DOHH2 (cell line): ENCODE measurements around the gene FANCB.

Source experiments
- H3F3A ChIP-seq: fragments of 200-600 bp; sonication (generic), shearing (Covaris generic); 2 replicates; pipeline ENCODE4 v1.6.0; 2016; ENCODE audit warnings: antibody characterized with exemption, mild to moderate bottlenecking; ENCODE audit not compliant: control insufficient read depth, insufficient read depth
- H3K27ac ChIP-seq: fragments of 200-600 bp; sonication (generic); 2 replicates; pipeline ENCODE4 v1.5.1; 2014; ENCODE audit warnings: low read depth, mild to moderate bottlenecking, low read length, moderate library complexity
- H3K27me3 ChIP-seq: fragments of 200-600 bp; sonication (generic); 2 replicates; pipeline ENCODE4 v1.6.1; 2014; ENCODE audit warnings: mild to moderate bottlenecking, low read length, mixed read lengths; ENCODE audit not compliant: control insufficient read depth
- H3K36me3 ChIP-seq: fragments of 200-600 bp; sonication (generic); 2 replicates; pipeline ENCODE4 v1.6.1; 2014; ENCODE audit warnings: mild to moderate bottlenecking, low read length, moderate library complexity, mixed read lengths; ENCODE audit not compliant: control insufficient read depth
- H3K4me1 ChIP-seq: fragments of 200-600 bp; sonication (generic); 2 replicates; pipeline ENCODE4 v1.6.1; 2014; ENCODE audit warnings: mild to moderate bottlenecking, low read length, mixed read lengths; ENCODE audit not compliant: control insufficient read depth
- H3K4me2 ChIP-seq: fragments of 200-600 bp; sonication (generic); 2 replicates; pipeline ENCODE4 v1.6.0; 2014; ENCODE audit warnings: mild to moderate bottlenecking, low read length, moderate library complexity
- H3K4me3 ChIP-seq: fragments of 200-600 bp; sonication (generic); 2 replicates; pipeline ENCODE4 v1.5.1; 2014; ENCODE audit warnings: mild to moderate bottlenecking, low read length, mixed read lengths
- H3K79me2 ChIP-seq: fragments of 200-600 bp; sonication (generic); 2 replicates; pipeline ENCODE4 v1.6.1; 2014; ENCODE audit warnings: mild to moderate bottlenecking, low read length, mixed read lengths; ENCODE audit not compliant: control insufficient read depth
- H3K9me2 ChIP-seq: fragments of 200-600 bp; sonication (generic); replicated peaks from 2 replicates; pipeline ENCODE4 v1.6.1; 2014; ENCODE audit warnings: mild to moderate bottlenecking, low read length, mixed read lengths; ENCODE audit not compliant: control insufficient read depth
- H3K9me3 ChIP-seq: fragments of 200-600 bp; sonication (generic); 2 replicates; pipeline ENCODE4 v1.6.1; 2014; ENCODE audit warnings: antibody characterized with exemption, low read length, mixed read lengths; ENCODE audit not compliant: control insufficient read depth, insufficient read depth
- H4K20me1 ChIP-seq: fragments of 200-600 bp; sonication (generic); 2 replicates; pipeline ENCODE4 v1.6.0; 2014; ENCODE audit warnings: low read depth, mild to moderate bottlenecking, antibody characterized with exemption, low read length, moderate library complexity; ENCODE audit not compliant: control insufficient read depth, insufficient read depth
- CTCF ChIP-seq: fragments of 200-600 bp; sonication (generic); IDR thresholded peaks from one replicate; pipeline ENCODE4 v1.5.1; 2014; ENCODE audit warnings: antibody characterized with exemption, mild to moderate bottlenecking, low read depth, low read length; ENCODE audit not compliant: poor library complexity, severe bottlenecking
- EZH2phosphoT487 ChIP-seq: fragments of 200-600 bp; sonication (generic); IDR thresholded peaks from 2 replicates; pipeline ENCODE4 v1.6.1; 2017; ENCODE audit warnings: borderline replicate concordance, mild to moderate bottlenecking, antibody characterized with exemption, low read length, moderate library complexity, mixed read lengths

The FANCB gene

GRCh38 chrX:14919407-14919806 lies 46.5 kb upstream of the FANCB start:
- TF ChIP-seq CTCF (no peak), EZH2phosphoT487 (no peak)
- no peaks in the 10 kb centered on the region for H3K79me2 ChIP-seq
- H3K9me3 ChIP-seq = no peaks in the 10 kb centered on the region
- H3K27ac ChIP-seq = no peak overlapping the region
- H3K4me2 ChIP-seq = no peak overlapping the region
- H3K36me3 ChIP-seq = peaks cover 5% of the 10 kb centered on the region
- peaks cover 2% of the 10 kb centered on the region for H3K4me1 ChIP-seq
- no peaks in the 10 kb centered on the region for H4K20me1 ChIP-seq
- no peaks in the 10 kb centered on the region for H3K27me3 ChIP-seq
- no peaks in the 10 kb centered on the region for H3K9me2 ChIP-seq
- no peak overlapping the region for H3K4me3 ChIP-seq
- H3F3A ChIP-seq = no peaks in the 10 kb centered on the region

- H3K4me3 ChIP-seq = no peak overlapping the region
- no peaks in the 10 kb centered on the region for H3F3A ChIP-seq
- no peaks in the 10 kb centered on the region for H4K20me1 ChIP-seq
- H3K79me2 ChIP-seq = no peaks in the 10 kb centered on the region
- no peak overlapping the region for H3K27ac ChIP-seq
- H3K4me2 ChIP-seq = no peak overlapping the region
- no peaks in the 10 kb centered on the region for H3K9me2 ChIP-seq
- H3K4me1 ChIP-seq = no peaks in the 10 kb centered on the region
- H3K36me3 ChIP-seq = peaks cover 8% of the 10 kb centered on the region
- no peaks in the 10 kb centered on the region for H3K9me3 ChIP-seq
- TF ChIP-seq CTCF (no peak), EZH2phosphoT487 (no peak)
- no peaks in the 10 kb centered on the region for H3K27me3 ChIP-seq
These were observed 43.3 kb upstream of the FANCB start for GRCh38 chrX:14916017-14916674.

- H3K4me1 ChIP-seq = no peaks in the 10 kb centered on the region
- no peak overlapping the region for H3K4me2 ChIP-seq
- no peaks in the 10 kb centered on the region for H3K79me2 ChIP-seq
- H3K27me3 ChIP-seq = no peaks in the 10 kb centered on the region
- H4K20me1 ChIP-seq = no peaks in the 10 kb centered on the region
- H3K9me3 ChIP-seq = no peaks in the 10 kb centered on the region
- TF ChIP-seq CTCF = no peak
- no peak for TF ChIP-seq EZH2phosphoT487
- H3K36me3 ChIP-seq = peaks cover 8% of the 10 kb centered on the region
- no peak overlapping the region for H3K27ac ChIP-seq
- no peaks in the 10 kb centered on the region for H3F3A ChIP-seq
- H3K4me3 ChIP-seq = no peak overlapping the region
- H3K9me2 ChIP-seq = no peaks in the 10 kb centered on the region
These were observed 42.7 kb upstream of the FANCB start for GRCh38 chrX:14915596-14915995.
